A549 (cell line): ENCODE results near the gene SCARB2.

Source experiments
- CBX8 ChIP-seq: fragments of 200-600 bp; sonication (generic); IDR thresholded peaks from 2 replicates; pipeline ENCODE4 v1.6.1; 2016
- CEBPB ChIP-seq, 2 experiments: fragments of >200 bp in 1 of 2; sonication (Bioruptor Twin) in 1 of 2; formaldehyde crosslinking in 1 of 2; IDR thresholded peaks; 2 replicates each; pipeline ENCODE4 v1.6.1; 2012 to 2016
- CHD2 ChIP-seq: fragments of 150-350 bp; IDR thresholded peaks from 2 replicates; pipeline ENCODE4 v1.6.1; 2014; ENCODE audit warnings: low read length; ENCODE audit not compliant: partially characterized antibody
- CTCF ChIP-seq: fragments of >200 bp; sonication (Bioruptor Twin); formaldehyde crosslinking; IDR thresholded peaks from 3 replicates; pipeline ENCODE4 v1.5.1; 2016
- PBX3 ChIP-seq: IDR thresholded peaks from 2 replicates; pipeline ENCODE4 v1.6.1; 2012
- POLR2A ChIP-seq: IDR thresholded peaks from 2 replicates; pipeline ENCODE4 v1.6.1; 2012; ENCODE audit warnings: mild to moderate bottlenecking, low read length
- RARB ChIP-seq: fragments of 250-450 bp; sonication (Bioruptor Pico); IDR thresholded peaks from 2 replicates; pipeline ENCODE4 v1.8.0; 2021; ENCODE audit warnings: mild to moderate bottlenecking, moderate library complexity
- RCOR1 ChIP-seq: fragments of 150-350 bp; IDR thresholded peaks from 2 replicates; pipeline ENCODE4 v1.6.1; 2014; ENCODE audit warnings: antibody characterized with exemption, low read length, low read depth
- RFX5 ChIP-seq: fragments of 450-650 bp; IDR thresholded peaks from 2 replicates; pipeline ENCODE4 v1.7.1; 2014; ENCODE audit warnings: antibody characterized with exemption, mild to moderate bottlenecking, moderate library complexity
- RNF2 ChIP-seq: fragments of 200-600 bp; sonication (generic); IDR thresholded peaks from 2 replicates; pipeline ENCODE4 v1.6.1; 2016; ENCODE audit warnings: low read depth, mild to moderate bottlenecking, antibody characterized with exemption, moderate library complexity, borderline replicate concordance
- TP53 ChIP-seq: fragments of 250-450 bp; sonication (Bioruptor Pico); IDR thresholded peaks from 2 replicates; pipeline ENCODE4 v1.5.0; 2021; ENCODE audit warnings: mild to moderate bottlenecking, moderate library complexity
- TF ChIP-seq, protein P1 (sequence below): IDR thresholded peaks from 2 replicates; pipeline ENCODE4 v1.6.1; 2012; ENCODE audit warnings: low read depth, borderline replicate concordance
- TF ChIP-seq, protein P2 (sequence below): IDR thresholded peaks from 2 replicates; pipeline ENCODE4 v1.6.1; 2012

- TF ChIP-seq CHD2 (no peak), POLR2A (no peak), CEBPB (IDR thresholded peaks at IDR 0.05) (no peak), CTCF (no peak), CBX8 (no peak), PBX3 (no peak), RFX5 (no peak), RNF2 (no peak), RCOR1 (no peak), RARB (CRISPR knock-in tag) (no peak), TP53 (CRISPR knock-in tag) (no peak)
- TF ChIP-seq, protein P1, sequence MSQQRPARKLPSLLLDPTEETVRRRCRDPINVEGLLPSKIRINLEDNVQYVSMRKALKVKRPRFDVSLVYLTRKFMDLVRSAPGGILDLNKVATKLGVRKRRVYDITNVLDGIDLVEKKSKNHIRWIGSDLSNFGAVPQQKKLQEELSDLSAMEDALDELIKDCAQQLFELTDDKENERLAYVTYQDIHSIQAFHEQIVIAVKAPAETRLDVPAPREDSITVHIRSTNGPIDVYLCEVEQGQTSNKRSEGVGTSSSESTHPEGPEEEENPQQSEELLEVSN = no peak
- TF ChIP-seq, protein P2, sequence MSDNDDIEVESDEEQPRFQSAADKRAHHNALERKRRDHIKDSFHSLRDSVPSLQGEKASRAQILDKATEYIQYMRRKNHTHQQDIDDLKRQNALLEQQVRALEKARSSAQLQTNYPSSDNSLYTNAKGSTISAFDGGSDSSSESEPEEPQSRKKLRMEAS = no peak
These were observed 6.1 kb downstream of the SCARB2 start for GRCh38 chr4:76207549-76207948.
